K562 (cell line): ENCODE measurements around the gene MOB4. TPM values are rescaled to one million over a fixed set of nuclear protein-coding genes. Genes with fewer than 3 reads are reported as not detected.

Experiments used
- CREB5 ChIP-seq: fragments of 250-450 bp; sonication (Bioruptor Pico); IDR thresholded peaks from 2 replicates; pipeline ENCODE4 v1.5.0; 2020; ENCODE audit warnings: mild to moderate bottlenecking
- FOXJ2 ChIP-seq: fragments of 200-800 bp; sonication (Bioruptor generic); IDR thresholded peaks from 2 replicates; pipeline ENCODE4 v1.6.1; 2016; ENCODE audit warnings: missing genetic modification characterization, missing compliant biosample characterization
- FOXK2 ChIP-seq, 2 experiments: fragments of 450-650 bp; IDR thresholded peaks in 1 of 2; conservative IDR thresholded peaks in 1 of 2; 2 replicates each; pipeline ENCODE4 v1.6.1; 2016; ENCODE audit warnings: low read depth in 2 of 2, mild to moderate bottlenecking in 1 of 2
- HNRNPL ChIP-seq: fragments of 200-400 bp; formaldehyde crosslinking; IDR thresholded peaks from 2 replicates; pipeline ENCODE4 v1.6.1; 2017; ENCODE audit warnings: low read depth, mild to moderate bottlenecking, low read length
- LEF1 ChIP-seq: fragments of 450-650 bp; IDR thresholded peaks from 2 replicates; pipeline ENCODE4 v1.6.1; 2016; ENCODE audit warnings: mild to moderate bottlenecking
- NFE2 ChIP-seq: IDR thresholded peaks from 2 replicates; pipeline ENCODE4 v1.6.1; 2014; ENCODE audit warnings: antibody characterized with exemption, low read depth
- NKRF ChIP-seq: fragments of 450-650 bp; IDR thresholded peaks from 2 replicates; pipeline ENCODE4 v1.6.1; 2016; ENCODE audit warnings: borderline replicate concordance
- PCBP1 ChIP-seq: fragments of 200-400 bp; formaldehyde crosslinking; IDR thresholded peaks from 2 replicates; pipeline ENCODE4 v1.6.1; 2018; ENCODE audit warnings: mild to moderate bottlenecking, low read depth, low read length; ENCODE audit not compliant: poor library complexity, severe bottlenecking
- POLR2B ChIP-seq: fragments of 450-650 bp; IDR thresholded peaks from 2 replicates; pipeline ENCODE4 v1.6.1; 2018; ENCODE audit warnings: low read depth; ENCODE audit not compliant: partially characterized antibody
- PRPF4 ChIP-seq: fragments of 200-400 bp; formaldehyde crosslinking; IDR thresholded peaks from one replicate; pipeline ENCODE4 v1.6.1; 2017; ENCODE audit warnings: low read length, low read depth, mild to moderate bottlenecking; ENCODE audit not compliant: insufficient read depth, poor library complexity, severe bottlenecking
- SMARCE1 ChIP-seq: fragments of 450-650 bp; IDR thresholded peaks from 2 replicates; pipeline ENCODE4 v1.7.1; 2016; ENCODE audit warnings: mild to moderate bottlenecking
- TCF3 ChIP-seq: sonication (generic); formaldehyde crosslinking; IDR thresholded peaks from 2 replicates; pipeline ENCODE4 v1.4.0; 2020; ENCODE audit warnings: mild to moderate bottlenecking, missing genetic modification reagents
- THAP12 ChIP-seq: fragments of 250-450 bp; sonication (Bioruptor Pico); IDR thresholded peaks from 2 replicates; pipeline ENCODE4 v1.9.0; 2021; ENCODE audit warnings: mild to moderate bottlenecking, inconsistent platforms
- TRIM28 ChIP-seq: fragments of 450-650 bp; IDR thresholded peaks from 2 replicates; pipeline ENCODE4 v1.6.1; 2017
- VEZF1 ChIP-seq: fragments of 200-800 bp; sonication (Bioruptor generic); IDR thresholded peaks from 2 replicates; pipeline ENCODE4 v1.6.1; 2017; ENCODE audit warnings: missing genetic modification characterization, missing compliant biosample characterization
- XRCC5 ChIP-seq: fragments of 200-400 bp; formaldehyde crosslinking; IDR thresholded peaks from 2 replicates; pipeline ENCODE4 v1.6.1; 2017; ENCODE audit warnings: low read depth, mild to moderate bottlenecking, low read length
- ZEB2 ChIP-seq: fragments of 450-650 bp; IDR thresholded peaks from 2 replicates; pipeline ENCODE4 v1.6.1; 2016
- ZKSCAN1 ChIP-seq: fragments of 150-350 bp; IDR thresholded peaks from 2 replicates; pipeline ENCODE4 v1.6.1; 2016; ENCODE audit warnings: low read depth, low read length
- ZNF384 ChIP-seq: IDR thresholded peaks from 2 replicates; pipeline ENCODE4 v1.6.1; 2012; ENCODE audit warnings: low read depth, low read length, improper control_type of control experiment
- ZNF780A ChIP-seq: fragments of 250-450 bp; sonication (Bioruptor Pico); IDR thresholded peaks from 2 replicates; pipeline ENCODE4 v1.5.0; 2021; ENCODE audit warnings: mild to moderate bottlenecking
- polyA plus RNA-seq, 8 experiments: library from polyadenylated mRNA; depleted of rRNA in 4 of 8; stranded (reverse) in 5 of 8; unstranded in 3 of 8; fragments of >200 nt; fragmentation: Nextera tagmentation in 2 of 8; fragmentation: Illumina TruSeq in 1 of 8; extraction: Ambion mirVana in 2 of 8; extraction: Trizol in 1 of 8; gene quantifications; 2 replicates each; pipeline versions ENCODE4 v1.2.1 to v1.2.3, GENCODE V29; 2011 to 2014; ENCODE audit warnings: inconsistent platforms in 1 of 8, missing spikeins in 1 of 8
- total RNA-seq, 7 experiments: library from RNA; depleted of rRNA in 6 of 7; stranded (reverse); fragments of >200 nt in 6 of 7; fragmentation: Illumina TruSeq in 2 of 7; extraction: Trizol in 2 of 7; gene quantifications; 2 replicates each; pipeline versions ENCODE4 v1.2.1 to v1.2.3, GENCODE V29; 2011 to 2021; ENCODE audit warnings: low replicate concordance in 1 of 7

The MOB4 gene
- total and polyA plus RNA-seq, 9 of the 15 experiments (the other 6 are each of a cell fraction or from before 2014, with no cell fraction given): 13.5 to 30.8 (median 22.2) TPM

- TF ChIP-seq PRPF4 (peak; percentile 84), ZKSCAN1 (peak; percentile 44; the same call in 1 of the 2 replicates), CREB5 (no peak), XRCC5 (peak; percentile 76; the same call in 1 of the 2 replicates), FOXJ2 (tag) (no peak), TRIM28 (no peak), VEZF1 (CRISPR knock-in tag) (peak; percentile 95), LEF1 (peak; percentile 60; the same call in 1 of the 2 replicates), TCF3 (CRISPR knock-in tag) (0 out of 2 replicates have a peak, but pooled peaks have one; percentile 11), ZEB2 (peak; percentile 92), FOXK2 (conservative IDR thresholded peaks at IDR 0.05 in 1 of 2, IDR thresholded peaks at IDR 0.05 in 1 of 2; ENCODE audit: low read depth in 2 of 2) (peak; percentile 41 to 43; a peak in 1 of 4 replicates), NKRF (peak; percentile 69; the same call in 1 of the 2 replicates), PCBP1 (peak; percentile 88), POLR2B (peak; percentile 75), ZNF384 (no peak), ZNF780A (CRISPR knock-in tag) (no peak), THAP12 (CRISPR knock-in tag) (peak; percentile 74; the same call in 1 of the 2 replicates), SMARCE1 (no peak), HNRNPL (peak; percentile 74; the same call in 1 of the 2 replicates), NFE2 (0 out of 2 replicates have a peak, but pooled peaks have one; percentile 4)
Observed at GRCh38 chr2:197499594-197500502, 16.0 kb upstream of the MOB4 start, which contains the start of the genes HSPD1 and HSPE1 (continued).
